Upper lobe of left lung (tissue), 6 donors: ENCODE results near the gene PFKP. TPM values are rescaled to one million over a fixed set of nuclear protein-coding genes. Genes with fewer than 3 reads are reported as not detected.
A peak's percentile ranks its signal among the peaks of the same experiment; 100 is the strongest.

Source experiments
- ATAC-seq, 2 donors: fragments of 200-7000 bp; cut with Tn5 transposase; one replicate each; pipeline ENCODE4 v1.9.1; 2022; ENCODE audit warnings: mild to moderate bottlenecking in 2 of 2, moderate library complexity in 2 of 2; ENCODE audit not compliant: low FRiP score in 2 of 2
- DNase-seq, 2 donors: peaks; one replicate each; pipeline ENCODE4 v3.0.0-alpha.2; 2019 to 2020
- H3K27ac ChIP-seq, 4 donors: fragments of 200-600 bp; sonication (generic); one replicate each; pipeline ENCODE4 v1.5.1; 2016 to 2019
- H3K27me3 ChIP-seq, 4 donors: fragments of 200-600 bp; sonication (generic); one replicate each; pipeline ENCODE4 v1.5.1; 2017 to 2019
- H3K36me3 ChIP-seq, 4 donors: fragments of 200-600 bp; sonication (generic); one replicate each; pipeline ENCODE4 v1.5.1; 2016 to 2019
- H3K4me1 ChIP-seq, 4 donors: fragments of 200-600 bp; sonication (generic); one replicate each; pipeline ENCODE4 v1.5.1; 2018 to 2019
- H3K4me3 ChIP-seq, 4 donors: fragments of 200-600 bp; sonication (generic); one replicate each; pipeline ENCODE4 v1.5.1; 2017 to 2019; ENCODE audit warnings: mild to moderate bottlenecking in 2 of 4, moderate library complexity in 1 of 4
- H3K9me3 ChIP-seq, 4 donors: fragments of 200-600 bp; sonication (generic); one replicate each; pipeline ENCODE4 v1.5.1; 2018 to 2019
- EP300 ChIP-seq, 4 donors: sonication (generic); formaldehyde crosslinking; IDR thresholded peaks; one replicate each; pipeline ENCODE4 v1.5.1; 2017; ENCODE audit warnings: antibody characterized with exemption in 4 of 4, control low read depth in 2 of 4
- POLR2A ChIP-seq, 4 donors: fragments of 450-650 bp; IDR thresholded peaks; one replicate each; pipeline ENCODE4 v1.5.1; 2016 to 2017; ENCODE audit warnings: antibody characterized with exemption in 4 of 4, mild to moderate bottlenecking in 2 of 4
- POLR2AphosphoS5 ChIP-seq, 2 donors: sonication (generic); formaldehyde crosslinking; IDR thresholded peaks; one replicate each; pipeline ENCODE4 v1.5.1; 2017; ENCODE audit warnings: antibody characterized with exemption in 2 of 2
- WGBS, 2 donors: methylation state at CpG; one replicate each; pipeline ENCODE4 v1.1.5; 2017 to 2018; 5-methylcytosine and 5-hydroxymethylcytosine counted together
- total RNA-seq, 6 donors: library from RNA; depleted of rRNA in 4 of 6; stranded (reverse); fragments of >200 nt in 4 of 6; gene quantifications; one replicate each; pipeline versions ENCODE4 v1.1.0 to v1.2.1, GENCODE V29; 2016 to 2021
- TF ChIP-seq, protein P1 (sequence below), 6 experiments: fragments of 450-650 bp in 4 of 6; fragments of 200-600 bp in 2 of 6; sonication (generic) in 2 of 6; IDR thresholded peaks; one replicate each; pipeline ENCODE4 v1.5.1; 2016 to 2019; ENCODE audit warnings: antibody characterized with exemption in 6 of 6
- donor health status: DM: no; HTN: no; CAD: no; lungs with moderate emphysema.
- donor health status: DM: no; HTN: yes; CAD: no; lungs with severe emphysema.

The PFKP gene
- total RNA-seq, 6 donors from 2014 or later = 18.9 to 42.1 (median 30.8) TPM

- Histone ChIP-seq H3K27me3 (no peaks in the 10 kb centered on the region), H3K4me1 (peaks cover 4 to 15% (median 12%) of the 10 kb centered on the region in 4 donors), H3K36me3 (no peaks in the 10 kb centered on the region), H3K4me3 (no peak overlapping the region), H3K9me3 (no peaks in the 10 kb centered on the region), H3K27ac (no peak overlapping the region)
- DNase-seq (no peak), ATAC-seq (peak in 1 of 2 donors; percentile 6)
- 54 to 64% methylated on average over 9 to 10 of the region's 10 CpGs for WGBS, 2 donors
- TF ChIP-seq, protein P1, sequence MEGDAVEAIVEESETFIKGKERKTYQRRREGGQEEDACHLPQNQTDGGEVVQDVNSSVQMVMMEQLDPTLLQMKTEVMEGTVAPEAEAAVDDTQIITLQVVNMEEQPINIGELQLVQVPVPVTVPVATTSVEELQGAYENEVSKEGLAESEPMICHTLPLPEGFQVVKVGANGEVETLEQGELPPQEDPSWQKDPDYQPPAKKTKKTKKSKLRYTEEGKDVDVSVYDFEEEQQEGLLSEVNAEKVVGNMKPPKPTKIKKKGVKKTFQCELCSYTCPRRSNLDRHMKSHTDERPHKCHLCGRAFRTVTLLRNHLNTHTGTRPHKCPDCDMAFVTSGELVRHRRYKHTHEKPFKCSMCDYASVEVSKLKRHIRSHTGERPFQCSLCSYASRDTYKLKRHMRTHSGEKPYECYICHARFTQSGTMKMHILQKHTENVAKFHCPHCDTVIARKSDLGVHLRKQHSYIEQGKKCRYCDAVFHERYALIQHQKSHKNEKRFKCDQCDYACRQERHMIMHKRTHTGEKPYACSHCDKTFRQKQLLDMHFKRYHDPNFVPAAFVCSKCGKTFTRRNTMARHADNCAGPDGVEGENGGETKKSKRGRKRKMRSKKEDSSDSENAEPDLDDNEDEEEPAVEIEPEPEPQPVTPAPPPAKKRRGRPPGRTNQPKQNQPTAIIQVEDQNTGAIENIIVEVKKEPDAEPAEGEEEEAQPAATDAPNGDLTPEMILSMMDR (IDR thresholded peaks at IDR 0.05) = no peak
- TF ChIP-seq EP300 (IDR thresholded peaks at IDR 0.05) = no peak
- peak in 1 of 2 donors; percentile 36 for TF ChIP-seq POLR2AphosphoS5 (IDR thresholded peaks at IDR 0.05)
- no peak for TF ChIP-seq POLR2A (IDR thresholded peaks at IDR 0.05)
Observed at GRCh38 chr10:3042589-3042988, 24.8 kb upstream of the PFKP start.

GRCh38 chr10:3043512-3044368, 23.6 kb upstream of the PFKP start:
- H3K4me3 ChIP-seq = no peak overlapping the region
- DNase-seq = peak in 1 of 2 donors; percentile 66
- WGBS, 2 donors = 23 to 28% methylated on average over 16 of the region's 16 CpGs
- peak; percentile 70 to 77 for ATAC-seq
- H3K27me3 ChIP-seq = no peaks in the 10 kb centered on the region
- TF ChIP-seq, protein P1 (IDR thresholded peaks at IDR 0.05) = peak in 5 of 6 experiments; percentile 35 to 67 (median 54)
- no peak for TF ChIP-seq EP300 (IDR thresholded peaks at IDR 0.05)
- no peaks in the 10 kb centered on the region for H3K36me3 ChIP-seq
- H3K4me1 ChIP-seq = peaks cover 4 to 15% (median 12%) of the 10 kb centered on the region in 4 donors
- no peaks in the 10 kb centered on the region for H3K9me3 ChIP-seq
- H3K27ac ChIP-seq = no peak overlapping the region

DNA sequence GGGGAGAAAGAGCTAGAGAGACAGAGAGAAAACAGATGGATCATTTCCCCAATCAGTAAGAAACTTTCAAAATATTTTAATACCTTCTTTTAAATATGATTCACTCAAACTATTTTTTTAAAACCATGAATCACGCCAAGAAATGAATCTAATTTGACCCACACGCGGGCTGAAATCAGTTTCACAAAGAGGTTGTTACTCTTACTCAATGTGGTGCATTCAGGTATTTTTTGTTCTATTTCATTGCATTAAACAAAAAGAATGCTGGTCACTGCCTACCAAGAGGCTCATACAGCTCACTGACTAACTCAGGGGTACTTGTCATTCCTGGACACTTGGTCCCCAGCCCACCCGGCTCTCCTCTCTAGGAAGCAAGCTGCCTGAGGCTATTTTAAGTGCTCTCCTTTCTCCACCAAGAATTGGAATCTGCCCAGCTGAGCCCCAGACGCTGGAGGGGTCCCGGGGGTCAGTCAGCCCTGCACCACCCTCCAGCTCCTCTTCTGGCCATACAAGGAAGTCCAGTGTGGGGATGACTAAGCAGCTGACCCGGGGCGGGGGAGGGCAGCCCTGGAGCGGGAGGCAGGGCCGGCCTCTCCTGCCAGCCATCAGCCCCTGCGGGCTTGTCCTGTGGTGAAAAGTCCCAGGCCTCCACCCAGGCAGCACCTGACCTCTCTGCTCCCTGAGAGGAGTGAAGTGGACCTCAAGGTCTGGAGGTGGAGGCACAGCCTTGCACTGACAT, 21.7 kb upstream of the PFKP start:
- peak; percentile 85 to 88 for DNase-seq
- TF ChIP-seq POLR2AphosphoS5 (IDR thresholded peaks at IDR 0.05) (peak in 1 of 2 donors; percentile 27), POLR2A (IDR thresholded peaks at IDR 0.05) (no peak), EP300 (IDR thresholded peaks at IDR 0.05) (no peak)
- TF ChIP-seq, protein P1 (IDR thresholded peaks at IDR 0.05) = peak in 4 of 6 experiments; percentile 18 to 50 (median 26)
- Histone ChIP-seq H3K9me3 (no peaks in the 10 kb centered on the region), H3K27ac (peak overlapping the region; percentile 27 to 60 (median 50)), H3K36me3 (no peaks in the 10 kb centered on the region), H3K4me1 (peaks cover 4 to 15% (median 12%) of the 10 kb centered on the region in 4 donors), H3K4me3 (no peak overlapping the region), H3K27me3 (no peaks in the 10 kb centered on the region)
- peak; percentile 85 to 90 for ATAC-seq
- 32 to 35% methylated on average over 10 of the region's 11 CpGs for WGBS, 2 donors

- H3K27ac ChIP-seq = peak overlapping the region in 3 of 4 donors; percentile 27 to 60 (median 50)
- H3K36me3 ChIP-seq = no peaks in the 10 kb centered on the region
- H3K4me1 ChIP-seq = peaks cover 4 to 15% (median 12%) of the 10 kb centered on the region in 4 donors
- H3K4me3 ChIP-seq = no peak overlapping the region
- 72 to 84% methylated on average over 4 to 6 of the region's 6 CpGs for WGBS, 2 donors
- H3K27me3 ChIP-seq = no peaks in the 10 kb centered on the region
- H3K9me3 ChIP-seq = no peaks in the 10 kb centered on the region
- DNase-seq (no peak), ATAC-seq (peak in 1 of 2 donors; percentile 24)
- TF ChIP-seq POLR2AphosphoS5 (IDR thresholded peaks at IDR 0.05) (no peak), EP300 (IDR thresholded peaks at IDR 0.05) (no peak), POLR2A (IDR thresholded peaks at IDR 0.05) (no peak)
- TF ChIP-seq, protein P1 (IDR thresholded peaks at IDR 0.05) = no peak
Observed at GRCh38 chr10:3046210-3046779, 21.1 kb upstream of the PFKP start.
